Vagina (tissue), 2 donors: ENCODE results near the gene MPRIP.

Experiments used
- POLR2A ChIP-seq, 2 donors: fragments of 450-650 bp; IDR thresholded peaks; one replicate each; pipeline ENCODE4 v1.6.1; 2017; ENCODE audit warnings: antibody characterized with exemption in 2 of 2, mild to moderate bottlenecking in 2 of 2, moderate library complexity in 2 of 2
- POLR2AphosphoS5 ChIP-seq, 2 donors: sonication (generic); formaldehyde crosslinking; IDR thresholded peaks; one replicate each; pipeline ENCODE4 v1.9.0; 2017; ENCODE audit warnings: antibody characterized with exemption in 2 of 2, mild to moderate bottlenecking in 2 of 2, low read depth in 1 of 2; ENCODE audit not compliant: insufficient read depth in 1 of 2
- TF ChIP-seq, protein P1 (sequence below), 3 experiments: fragments of 450-650 bp in 2 of 3; fragments of 200-600 bp in 1 of 3; sonication (generic) in 1 of 3; IDR thresholded peaks; one replicate each; pipeline ENCODE4 v1.5.1; 2017 to 2019; ENCODE audit warnings: antibody characterized with exemption in 3 of 3, mild to moderate bottlenecking in 2 of 3, moderate library complexity in 2 of 3

DNA sequence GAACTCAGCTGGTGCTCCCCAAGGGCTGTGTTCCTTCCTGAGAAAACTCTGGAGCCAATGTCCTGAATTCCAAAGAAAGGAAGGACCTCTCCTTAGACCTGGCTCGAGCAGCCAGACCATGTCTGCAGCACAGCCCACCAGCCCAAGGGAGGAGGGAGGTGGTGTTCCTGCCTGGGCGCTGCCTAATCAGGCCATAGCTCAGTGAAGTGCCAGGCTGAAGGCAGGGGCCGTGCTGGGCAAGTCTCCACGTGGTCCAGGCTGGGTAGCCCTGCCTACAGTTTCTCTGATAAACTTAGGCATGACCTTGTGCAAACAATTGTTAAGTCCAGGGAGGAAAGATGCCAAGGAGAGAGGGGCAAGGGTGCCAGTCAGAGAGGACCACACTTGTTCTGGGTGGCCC, 76.8 kb downstream of the MPRIP start:
- TF ChIP-seq POLR2A (IDR thresholded peaks at IDR 0.05) (no peak), POLR2AphosphoS5 (IDR thresholded peaks at IDR 0.05; ENCODE audit: insufficient read depth in 1 of 2, low read depth in 1 of 2) (no peak)
- TF ChIP-seq, protein P1, sequence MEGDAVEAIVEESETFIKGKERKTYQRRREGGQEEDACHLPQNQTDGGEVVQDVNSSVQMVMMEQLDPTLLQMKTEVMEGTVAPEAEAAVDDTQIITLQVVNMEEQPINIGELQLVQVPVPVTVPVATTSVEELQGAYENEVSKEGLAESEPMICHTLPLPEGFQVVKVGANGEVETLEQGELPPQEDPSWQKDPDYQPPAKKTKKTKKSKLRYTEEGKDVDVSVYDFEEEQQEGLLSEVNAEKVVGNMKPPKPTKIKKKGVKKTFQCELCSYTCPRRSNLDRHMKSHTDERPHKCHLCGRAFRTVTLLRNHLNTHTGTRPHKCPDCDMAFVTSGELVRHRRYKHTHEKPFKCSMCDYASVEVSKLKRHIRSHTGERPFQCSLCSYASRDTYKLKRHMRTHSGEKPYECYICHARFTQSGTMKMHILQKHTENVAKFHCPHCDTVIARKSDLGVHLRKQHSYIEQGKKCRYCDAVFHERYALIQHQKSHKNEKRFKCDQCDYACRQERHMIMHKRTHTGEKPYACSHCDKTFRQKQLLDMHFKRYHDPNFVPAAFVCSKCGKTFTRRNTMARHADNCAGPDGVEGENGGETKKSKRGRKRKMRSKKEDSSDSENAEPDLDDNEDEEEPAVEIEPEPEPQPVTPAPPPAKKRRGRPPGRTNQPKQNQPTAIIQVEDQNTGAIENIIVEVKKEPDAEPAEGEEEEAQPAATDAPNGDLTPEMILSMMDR (IDR thresholded peaks at IDR 0.05) = no peak
